Non-pigmented ciliary epithelial cell (primary cell): ENCODE results near the gene MB21D2.
"Not testable (repeated sequence)": the region's sequence is repeated elsewhere in the genome, so short reads cannot be mapped to it uniquely, and the experiment has no call there.

Experiments used
- DNase-seq: peaks from one replicate; pipeline ENCODE4 v3.0.0-alpha.2; 2010; ENCODE audit warnings: low read depth

The MB21D2 gene

GRCh38 chr3:192858849-192859585 is 58.6 kb downstream of the MB21D2 start:
- no peak for DNase-seq

GRCh38 chr3:192857260-192857661 is 60.4 kb downstream of the MB21D2 start:
- no peak for DNase-seq

GRCh38 chr3:192855434-192855833 is 62.2 kb downstream of the MB21D2 start:
- no peak for DNase-seq

GRCh38 chr3:192851821-192852372 is 65.8 kb downstream of the MB21D2 start:
- DNase-seq: no peak

DNA sequence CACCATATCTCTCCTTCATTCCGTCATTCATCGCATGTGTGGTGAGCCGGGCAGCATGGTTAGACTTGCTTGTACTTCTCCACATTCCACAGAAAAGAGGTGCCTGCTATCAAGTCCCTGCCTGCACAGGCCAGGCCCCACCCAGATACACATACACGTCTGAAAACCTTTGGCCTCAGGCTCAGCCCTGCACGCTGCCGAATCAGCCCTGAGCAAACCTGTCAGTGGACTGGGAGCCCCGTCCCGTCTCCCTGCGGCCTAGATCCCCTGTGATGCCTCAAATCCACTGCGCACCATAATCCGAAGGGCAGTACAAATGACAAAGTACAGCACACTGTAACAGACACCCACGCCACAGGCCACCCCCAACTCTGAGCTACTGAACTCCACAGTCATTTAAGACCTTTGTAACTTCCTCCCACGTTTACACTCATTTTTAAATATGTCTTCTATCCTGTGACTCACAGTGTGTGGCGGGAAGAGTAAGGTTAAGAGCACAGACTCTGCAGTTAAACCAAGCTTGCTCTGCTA is 67.1 kb downstream of the MB21D2 start:
- no peak for DNase-seq

- not testable (repeated sequence) for DNase-seq
Observed at GRCh38 chr3:192849821-192850220, 67.8 kb downstream of the MB21D2 start.

GRCh38 chr3:192848371-192849233 is 69.1 kb downstream of the MB21D2 start:
- DNase-seq: no peak

DNA sequence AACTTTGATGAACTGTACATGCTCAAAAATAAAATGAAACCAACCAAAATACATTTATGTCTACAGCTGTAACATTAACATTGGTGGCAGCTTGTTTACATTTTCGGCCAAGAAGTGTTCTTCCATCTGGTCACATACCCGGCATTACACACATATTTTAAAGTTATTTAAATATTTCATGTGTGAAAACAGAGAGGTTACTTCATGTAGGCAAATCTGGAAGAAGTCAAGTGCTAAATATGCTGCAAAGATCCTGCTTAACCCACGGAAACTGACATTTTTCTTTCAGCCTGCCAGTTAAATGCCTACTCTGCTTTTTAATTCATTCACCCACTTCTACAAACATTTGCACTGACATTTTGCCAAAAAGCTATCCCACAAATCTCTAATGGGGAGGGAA is 69.7 kb downstream of the MB21D2 start:
- no peak for DNase-seq

GRCh38 chr3:192845526-192845855 is 72.2 kb downstream of the MB21D2 start:
- DNase-seq: no peak

- no peak for DNase-seq
Observed at GRCh38 chr3:192844836-192845525, 72.7 kb downstream of the MB21D2 start.

- no peak for DNase-seq
Observed at GRCh38 chr3:192844486-192844765, 73.2 kb downstream of the MB21D2 start.

DNA sequence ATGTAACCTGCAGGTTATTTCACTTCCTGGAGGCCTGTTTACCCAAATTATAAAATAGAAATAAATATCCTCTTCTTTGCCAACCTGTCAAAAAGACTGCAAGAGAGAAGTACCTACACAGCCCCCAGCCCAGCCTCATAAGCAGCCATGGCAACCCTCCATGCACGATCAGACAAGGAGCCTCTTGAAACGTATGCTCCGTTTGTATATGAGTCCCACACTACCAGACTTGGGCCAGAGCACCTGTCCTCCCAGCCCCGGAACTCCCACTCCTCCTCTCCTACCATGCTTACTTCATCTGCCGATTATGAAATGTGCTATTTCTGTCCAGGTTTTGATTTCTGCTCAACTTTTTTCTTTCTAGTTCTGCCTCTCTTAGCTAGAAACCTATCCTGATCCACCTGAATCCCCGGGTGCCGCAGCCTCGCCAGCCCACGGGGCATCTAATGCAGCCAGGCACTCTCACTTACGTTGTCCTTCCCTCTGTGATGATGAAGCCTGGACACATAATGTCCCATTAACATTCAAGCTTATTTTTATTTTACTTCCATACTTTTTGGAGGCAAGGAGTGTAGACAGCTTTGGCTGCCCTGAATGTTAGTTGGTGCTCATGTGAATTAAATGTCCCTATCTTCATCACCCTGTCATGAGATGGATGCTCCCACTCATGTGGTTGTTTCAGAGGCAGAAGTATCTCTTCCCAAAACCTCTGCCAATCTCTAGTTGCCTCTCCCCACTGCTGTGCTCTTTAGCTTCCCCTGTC is 73.8 kb downstream of the MB21D2 start:
- DNase-seq: no peak

DNA sequence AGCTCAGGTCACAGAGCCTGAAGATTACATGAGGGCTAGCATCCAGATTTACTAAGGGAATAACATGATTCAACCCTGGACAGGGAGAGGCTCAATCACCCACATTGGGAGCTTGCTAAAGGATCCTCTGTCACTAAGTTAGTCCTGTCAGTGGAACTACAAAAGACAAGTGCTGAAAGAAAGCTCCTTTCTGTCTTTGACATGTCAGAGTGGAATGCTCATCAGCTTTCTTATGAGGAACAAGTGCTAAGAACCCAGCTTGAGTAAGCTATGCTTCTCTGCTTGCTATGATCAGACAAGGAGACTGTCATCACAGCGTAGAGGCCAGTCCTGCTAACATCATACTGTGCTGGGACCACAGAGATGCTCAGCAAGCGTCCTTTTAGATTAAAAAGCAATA is 74.5 kb downstream of the MB21D2 start:
- DNase-seq: no peak

- no peak for DNase-seq
Observed at GRCh38 chr3:192842711-192843110, 74.9 kb downstream of the MB21D2 start.

DNA sequence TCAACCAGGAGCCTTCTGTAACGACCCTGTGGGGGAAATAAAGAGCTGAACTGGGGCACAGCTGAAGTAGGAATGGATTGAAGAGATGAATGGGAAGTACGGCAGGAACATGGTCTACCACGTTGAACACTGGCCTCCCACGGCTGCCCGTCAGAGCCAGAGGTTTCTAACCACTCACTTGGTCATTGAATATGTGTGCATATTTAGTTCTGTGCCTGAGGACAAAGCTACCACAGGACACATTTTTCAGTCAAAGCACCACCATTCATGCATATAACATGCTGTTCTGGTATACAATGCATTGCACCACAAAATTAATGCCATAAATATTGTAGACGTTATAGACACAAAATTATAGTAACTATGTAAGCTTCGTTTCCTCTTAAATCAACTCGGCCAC is 75.5 kb downstream of the MB21D2 start:
- DNase-seq: no peak

- no peak for DNase-seq
Observed at GRCh38 chr3:192841428-192841827, 76.2 kb downstream of the MB21D2 start.

GRCh38 chr3:192840143-192840836 is 77.4 kb downstream of the MB21D2 start:
- DNase-seq: no peak

- DNase-seq: no peak
Observed at GRCh38 chr3:192835818-192836815, 81.5 kb downstream of the MB21D2 start.

DNA sequence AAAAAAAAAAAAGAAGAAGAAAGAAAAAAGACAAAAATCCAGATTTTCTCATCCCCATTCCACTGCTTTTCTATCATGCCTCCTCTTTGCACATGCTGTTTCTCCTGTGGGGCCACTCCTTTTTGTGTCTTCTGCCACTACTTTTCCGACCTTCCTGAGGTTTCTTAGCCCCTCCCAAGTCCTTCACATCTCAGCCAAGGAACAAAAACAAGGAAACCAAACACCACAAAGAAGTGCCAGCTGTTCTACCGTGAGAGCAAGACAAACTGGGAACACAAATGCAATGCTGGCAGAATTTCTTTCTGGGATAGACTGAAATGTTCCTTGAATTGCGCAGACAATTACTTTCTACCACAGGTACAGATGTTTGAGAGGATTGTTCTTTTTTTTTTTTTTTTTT is 83.2 kb downstream of the MB21D2 start:
- no peak for DNase-seq
